K562 (cell line): ENCODE measurements around the gene PACSIN1. TPM values are rescaled to one million over a fixed set of nuclear protein-coding genes. Genes with fewer than 3 reads are reported as not detected.

Experiments
- ATAC-seq: fragments of 200-7000 bp; cut with Tn5 transposase; 3 replicates; pipeline ENCODE4 v1.9.1; 2020; ENCODE audit warnings: moderate library complexity
- BruUV-seq: library from RNA; stranded (reverse); fragments of 400-500 nt; replicated peaks from 2 replicates; lab custom pipeline; 2021; lab: Mats Ljungman, UMichigan
- CTCF ChIA-PET: fragments of 300-600 bp; formaldehyde crosslinking; extraction: SDS; loops from one replicate; lab custom pipeline; 2021; ENCODE audit warnings: low intra/inter-chr PET ratio; lab: Yijun Ruan, JAX
- POLR2A ChIA-PET: fragments of 300-600, 350-650 bp; sonication (Branson Sonifier 250); formaldehyde crosslinking; extraction: SDS; loops from one replicate; lab custom pipeline; 2021; ENCODE audit warnings: antibody characterized with exemption, inconsistent platforms; lab: Yijun Ruan, JAX
- DNase-seq, 4 experiments: peaks; one replicate each; pipeline versions ENCODE4 v3.0.0 to v3.0.0-alpha.2; 2011 to 2018; ENCODE audit warnings: low spot score in 3 of 4, mixed read lengths in 3 of 4; ENCODE audit errors: extremely low read depth in 1 of 4
- FAIRE-seq: peaks from 2 replicates; lab custom pipeline; 2011; peaks lifted over from hg19 to GRCh38; lab: Jason Lieb, UNC
- H2AFZ ChIP-seq: 2 replicates; pipeline ENCODE4 v1.6.0; 2011; ENCODE audit warnings: low read depth, low read length, control low read depth, inconsistent platforms
- H3K27ac ChIP-seq: fragments of 200-600 bp; 3 replicates; pipeline ENCODE4 v1.8.0; 2011; ENCODE audit warnings: low read depth, mild to moderate bottlenecking, control low read depth, inconsistent platforms, low read length, moderate library complexity, mixed read lengths; ENCODE audit errors: extremely low read depth
- H3K27me3 ChIP-seq, 2 experiments: fragments of 300-600 bp in 1 of 2; 2 replicates in 1 of 2; 3 replicates in 1 of 2; pipeline versions ENCODE4 v1.6.0 to v1.8.0; 2011; ENCODE audit warnings: inconsistent platforms in 2 of 2, low read length in 2 of 2, mild to moderate bottlenecking in 1 of 2, mixed read lengths in 1 of 2, moderate library complexity in 1 of 2; ENCODE audit not compliant: control insufficient read depth in 2 of 2, insufficient read depth in 2 of 2
- H3K36me3 ChIP-seq: fragments of 300-600 bp; 3 replicates; pipeline ENCODE4 v1.8.0; 2011; ENCODE audit warnings: mild to moderate bottlenecking, low read length, inconsistent platforms; ENCODE audit not compliant: control insufficient read depth, insufficient read depth
- H3K4me1 ChIP-seq, 2 experiments: fragments of 200-600 bp in 1 of 2; replicated peaks in 1 of 2; 2 replicates in 1 of 2; 3 replicates in 1 of 2; pipeline versions ENCODE4 v1.5.1 to v1.8.0; 2011; ENCODE audit warnings: inconsistent platforms in 2 of 2, low read length in 2 of 2, mild to moderate bottlenecking in 1 of 2, mixed read lengths in 1 of 2, moderate library complexity in 1 of 2; ENCODE audit not compliant: control insufficient read depth in 2 of 2, insufficient read depth in 2 of 2
- H3K4me2 ChIP-seq: 2 replicates; pipeline ENCODE4 v1.6.1; 2011; ENCODE audit warnings: low read length, control low read depth, inconsistent platforms, mixed read lengths; ENCODE audit not compliant: insufficient read depth
- H3K4me3 ChIP-seq: fragments of 200-600 bp; sonication (generic), shearing (Covaris generic); 2 replicates; pipeline ENCODE4 v1.5.1; 2016; ENCODE audit warnings: control low read depth, inconsistent platforms
- H3K79me2 ChIP-seq: fragments of 200-600 bp; 3 replicates; pipeline ENCODE4 v1.8.0; 2011; ENCODE audit warnings: low read length, inconsistent platforms; ENCODE audit not compliant: control insufficient read depth, insufficient read depth
- H3K9ac ChIP-seq, 2 experiments: 2 replicates each; pipeline versions ENCODE4 v1.6.0 to v1.6.1; 2011; ENCODE audit warnings: low read depth in 2 of 2, low read length in 2 of 2, control low read depth in 1 of 2, inconsistent platforms in 1 of 2, mild to moderate bottlenecking in 1 of 2, mixed read lengths in 1 of 2; ENCODE audit not compliant: insufficient read depth in 1 of 2
- H3K9me1 ChIP-seq: one replicate; pipeline ENCODE4 v1.6.0; 2011; ENCODE audit warnings: inconsistent platforms, mild to moderate bottlenecking, low read length, moderate library complexity; ENCODE audit not compliant: control insufficient read depth, insufficient read depth
- H3K9me3 ChIP-seq: replicated peaks from 2 replicates; pipeline ENCODE4 v1.5.1; 2011; ENCODE audit warnings: low read depth, low read length, inconsistent platforms; ENCODE audit not compliant: control insufficient read depth, insufficient read depth
- H4K20me1 ChIP-seq: replicated peaks from 2 replicates; pipeline ENCODE4 v1.6.1; 2011; ENCODE audit warnings: low read length, inconsistent platforms, mixed read lengths; ENCODE audit not compliant: control insufficient read depth, insufficient read depth
- BRD4 ChIP-seq: fragments of 200-600 bp; sonication (generic); IDR thresholded peaks from 2 replicates; pipeline ENCODE4 v1.6.1; 2017; ENCODE audit warnings: inconsistent platforms
- CHD4 ChIP-seq: fragments of 200-600 bp; sonication (generic); IDR thresholded peaks from 3 replicates; pipeline ENCODE4 v1.6.1; 2012; ENCODE audit warnings: low read depth, mild to moderate bottlenecking, mixed read lengths, low read length, inconsistent platforms; ENCODE audit not compliant: insufficient read depth, insufficient replicate concordance, poor library complexity, severe bottlenecking
- DPF2 ChIP-seq: fragments of 450-650 bp; IDR thresholded peaks from 2 replicates; pipeline ENCODE4 v1.6.1; 2016
- ELF1 ChIP-seq: fragments of 200-800 bp; sonication (Bioruptor generic); IDR thresholded peaks from 2 replicates; pipeline ENCODE4 v1.6.1; 2016; ENCODE audit warnings: missing genetic modification characterization, missing compliant biosample characterization
- FOXK2 ChIP-seq, 2 experiments: fragments of 450-650 bp; IDR thresholded peaks in 1 of 2; conservative IDR thresholded peaks in 1 of 2; 2 replicates each; pipeline ENCODE4 v1.6.1; 2016; ENCODE audit warnings: low read depth in 2 of 2, mild to moderate bottlenecking in 1 of 2
- GTF2A2 ChIP-seq: IDR thresholded peaks from 2 replicates; pipeline ENCODE4 v1.6.1; 2016; ENCODE audit warnings: mild to moderate bottlenecking, missing genetic modification characterization, missing compliant biosample characterization
- HIVEP1 ChIP-seq: fragments of 250-450 bp; sonication (Bioruptor Pico); IDR thresholded peaks from 2 replicates; pipeline ENCODE4 v1.4.0; 2020; ENCODE audit warnings: mild to moderate bottlenecking
- MAFG ChIP-seq: fragments of 450-650 bp; conservative IDR thresholded peaks from 2 replicates; pipeline ENCODE4 v1.6.1; 2016; ENCODE audit warnings: missing genetic modification characterization, missing compliant biosample characterization
- MAX ChIP-seq: sonication (generic); formaldehyde crosslinking; IDR thresholded peaks from 2 replicates; pipeline ENCODE4 v1.9.0; 2022; ENCODE audit warnings: mild to moderate bottlenecking, missing genetic modification reagents
- POLR3A ChIP-seq: IDR thresholded peaks from 2 replicates; pipeline ENCODE4 v1.6.1; 2011; ENCODE audit warnings: borderline replicate concordance, mild to moderate bottlenecking, moderate library complexity; ENCODE audit not compliant: insufficient read length, insufficient read depth; ENCODE audit errors: extremely low read depth
- RBM14 ChIP-seq: fragments of 200-400 bp; formaldehyde crosslinking; IDR thresholded peaks from 2 replicates; pipeline ENCODE4 v1.6.1; 2018; ENCODE audit warnings: low read depth, mild to moderate bottlenecking, low read length, moderate library complexity, borderline replicate concordance; ENCODE audit not compliant: insufficient read depth
- SAFB2 ChIP-seq: fragments of 200-400 bp; formaldehyde crosslinking; IDR thresholded peaks from 2 replicates; pipeline ENCODE4 v1.6.1; 2018; ENCODE audit warnings: borderline replicate concordance, low read length, low read depth, moderate library complexity; ENCODE audit not compliant: severe bottlenecking
- SMARCA5 ChIP-seq: fragments of 450-650 bp; IDR thresholded peaks from 2 replicates; pipeline ENCODE4 v1.6.1; 2016
- SNAPC5 ChIP-seq: fragments of 250-450 bp; sonication (Bioruptor Pico); IDR thresholded peaks from 2 replicates; pipeline ENCODE4 v1.8.0; 2021; ENCODE audit warnings: moderate library complexity, mild to moderate bottlenecking, inconsistent platforms
- SRSF1 ChIP-seq: fragments of 200-400 bp; formaldehyde crosslinking; IDR thresholded peaks from 2 replicates; pipeline ENCODE4 v1.6.1; 2017; ENCODE audit warnings: mild to moderate bottlenecking, low read depth, low read length, moderate library complexity
- TAF9B ChIP-seq: fragments of 450-650 bp; IDR thresholded peaks from 2 replicates; pipeline ENCODE4 v1.6.1; 2018; ENCODE audit warnings: mild to moderate bottlenecking; ENCODE audit not compliant: partially characterized antibody
- TARDBP ChIP-seq: fragments of 450-650 bp; IDR thresholded peaks from 2 replicates; pipeline ENCODE4 v1.6.1; 2016
- TFAM ChIP-seq: fragments of 250-450 bp; sonication (Bioruptor Pico); conservative IDR thresholded peaks from 2 replicates; pipeline ENCODE4 v1.5.0; 2021; ENCODE audit warnings: mild to moderate bottlenecking, moderate library complexity
- TGIF2 ChIP-seq: sonication (generic); formaldehyde crosslinking; IDR thresholded peaks from 2 replicates; pipeline ENCODE4 v1.8.1; 2022; ENCODE audit warnings: mild to moderate bottlenecking, missing genetic modification reagents, moderate library complexity
- USF1 ChIP-seq: sonication (generic); formaldehyde crosslinking; IDR thresholded peaks from 2 replicates; pipeline ENCODE4 v1.9.0; 2022; ENCODE audit warnings: mild to moderate bottlenecking, missing genetic modification reagents
- ZEB2 ChIP-seq: fragments of 450-650 bp; IDR thresholded peaks from 2 replicates; pipeline ENCODE4 v1.6.1; 2016
- ZNF274 ChIP-seq: IDR thresholded peaks from 2 replicates; pipeline ENCODE4 v1.6.1; 2011; ENCODE audit warnings: low read depth, mild to moderate bottlenecking, low read length, moderate library complexity, borderline replicate concordance
- ZNF444 ChIP-seq: fragments of 250-450 bp; sonication (Bioruptor Pico); IDR thresholded peaks from 2 replicates; pipeline ENCODE4 v1.4.0; 2020; ENCODE audit warnings: mild to moderate bottlenecking, moderate library complexity
- ZNF668 ChIP-seq: fragments of 250-450 bp; sonication (Bioruptor Pico); IDR thresholded peaks from 2 replicates; pipeline ENCODE4 v1.8.0; 2022; ENCODE audit warnings: mild to moderate bottlenecking, inconsistent platforms
- ZNF696 ChIP-seq: fragments of 250-450 bp; sonication (Bioruptor Pico); conservative IDR thresholded peaks from 2 replicates; pipeline ENCODE4 v1.4.0; 2020; ENCODE audit warnings: mild to moderate bottlenecking, moderate library complexity
- WGBS: fragments of 100-300 bp; shearing (Covaris generic); methylation state at CpG from one replicate; pipeline ENCODE4 v1.1.6; 2016; ENCODE audit warnings: low coverage, mixed read lengths; ENCODE audit not compliant: insufficient coverage; ENCODE audit errors: missing lambda C conversion rate; 5-methylcytosine and 5-hydroxymethylcytosine counted together
- in situ Hi-C: fragments of 300-500 bp; cut with MboI; formaldehyde crosslinking; loops from 4 replicates; pipeline ENCODE4 v1.15.0; 2018; ENCODE audit warnings: inconsistent platforms, mixed read lengths
- intact Hi-C: fragments of 100-400 bp; cut with micrococcal nuclease; formaldehyde crosslinking; loops from 2 replicates; pipeline ENCODE4 v1.14.2; 2022
- polyA plus RNA-seq, 8 experiments: library from polyadenylated mRNA; depleted of rRNA in 4 of 8; stranded (reverse) in 5 of 8; unstranded in 3 of 8; fragments of >200 nt; fragmentation: Nextera tagmentation in 2 of 8; fragmentation: Illumina TruSeq in 1 of 8; extraction: Ambion mirVana in 2 of 8; extraction: Trizol in 1 of 8; gene quantifications; 2 replicates each; pipeline versions ENCODE4 v1.2.1 to v1.2.3, GENCODE V29; 2011 to 2014; ENCODE audit warnings: inconsistent platforms in 1 of 8, missing spikeins in 1 of 8
- total RNA-seq, 7 experiments: library from RNA; depleted of rRNA in 6 of 7; stranded (reverse); fragments of >200 nt in 6 of 7; fragmentation: Illumina TruSeq in 2 of 7; extraction: Trizol in 2 of 7; gene quantifications; 2 replicates each; pipeline versions ENCODE4 v1.2.1 to v1.2.3, GENCODE V29; 2011 to 2021; ENCODE audit warnings: low replicate concordance in 1 of 7

PACSIN1 gene
- total and polyA plus RNA-seq, 9 of the 15 experiments (the other 6 are each of a cell fraction or from before 2014, with no cell fraction given): 0.01 to 1.7 (median 0.45) TPM

- Histone ChIP-seq H4K20me1 (no peaks in the 10 kb centered on the region), H3K27me3 (no peaks in the 10 kb centered on the region), H3K4me1 (peaks cover 4 to 51% of the 10 kb centered on the region in 2 experiments; a peak in 4 of 5 replicates), H3K4me3 (no peak overlapping the region), H3K9me1 (no peaks in the 10 kb centered on the region), H3K36me3 (no peaks in the 10 kb centered on the region), H3K4me2 (no peak overlapping the region), H2AFZ (no peak overlapping the region), H3K9ac (peak overlapping the region in 1 of 2 experiments; percentile 39; a peak in 2 of 4 replicates), H3K27ac (no peak overlapping the region), H3K9me3 (no peaks in the 10 kb centered on the region), H3K79me2 (no peaks in the 10 kb centered on the region)
- in situ Hi-C loops: no loop called here
- DNase-seq (no peak), ATAC-seq (peak; percentile 8; the same call in 2 of the 3 replicates), FAIRE-seq (no peak)
- POLR2A ChIA-PET: interaction anchor here (0.6 kb wide), 1 partner anchor 71 kb away, joined by 3 read pairs; no protein-coding TSS in a partner anchor
- CTCF ChIA-PET: no interaction called here
- intact Hi-C loops: no loop called here
- WGBS: 73% methylated on average over 19 of the region's 19 CpGs
- no TSS peak for BruUV-seq
- no peak for TF ChIP-seq ZNF444 (CRISPR knock-in tag)
- TF ChIP-seq USF1 (CRISPR knock-in tag): no peak
- TF ChIP-seq ZNF696 (CRISPR knock-in tag): no peak
- TF ChIP-seq SNAPC5 (CRISPR knock-in tag): no peak
- no peak for TF ChIP-seq TARDBP
- TF ChIP-seq RBM14: no peak
- no peak for TF ChIP-seq FOXK2 (conservative IDR thresholded peaks at IDR 0.05 in 1 of 2, IDR thresholded peaks at IDR 0.05 in 1 of 2; ENCODE audit: low read depth in 2 of 2)
- no peak for TF ChIP-seq HIVEP1
- no peak for TF ChIP-seq TFAM (CRISPR knock-in tag)
- 0 out of 2 replicates have a peak, but pooled peaks have one; percentile 24 for TF ChIP-seq MAX (CRISPR knock-in tag)
- TF ChIP-seq ELF1 (tag): no peak
- no peak for TF ChIP-seq SMARCA5
- 0 out of 2 replicates have a peak, but pooled peaks have one; percentile 29 for TF ChIP-seq TGIF2 (CRISPR knock-in tag)
- TF ChIP-seq TAF9B: no peak
- no peak for TF ChIP-seq SAFB2
- TF ChIP-seq MAFG: no peak
- TF ChIP-seq ZNF668: no peak
- TF ChIP-seq ZNF274: no peak
- no peak for TF ChIP-seq DPF2
- TF ChIP-seq GTF2A2 (tag): no peak
- no peak for TF ChIP-seq CHD4
- no peak for TF ChIP-seq BRD4
- no peak for TF ChIP-seq POLR3A
- no peak for TF ChIP-seq ZEB2
- no peak for TF ChIP-seq SRSF1
Observed at GRCh38 chr6:34537922-34538550, 72.2 kb downstream of the PACSIN1 start.
